ENCODE data around the gene PDZD4.

PDZD4 gene, protein sequence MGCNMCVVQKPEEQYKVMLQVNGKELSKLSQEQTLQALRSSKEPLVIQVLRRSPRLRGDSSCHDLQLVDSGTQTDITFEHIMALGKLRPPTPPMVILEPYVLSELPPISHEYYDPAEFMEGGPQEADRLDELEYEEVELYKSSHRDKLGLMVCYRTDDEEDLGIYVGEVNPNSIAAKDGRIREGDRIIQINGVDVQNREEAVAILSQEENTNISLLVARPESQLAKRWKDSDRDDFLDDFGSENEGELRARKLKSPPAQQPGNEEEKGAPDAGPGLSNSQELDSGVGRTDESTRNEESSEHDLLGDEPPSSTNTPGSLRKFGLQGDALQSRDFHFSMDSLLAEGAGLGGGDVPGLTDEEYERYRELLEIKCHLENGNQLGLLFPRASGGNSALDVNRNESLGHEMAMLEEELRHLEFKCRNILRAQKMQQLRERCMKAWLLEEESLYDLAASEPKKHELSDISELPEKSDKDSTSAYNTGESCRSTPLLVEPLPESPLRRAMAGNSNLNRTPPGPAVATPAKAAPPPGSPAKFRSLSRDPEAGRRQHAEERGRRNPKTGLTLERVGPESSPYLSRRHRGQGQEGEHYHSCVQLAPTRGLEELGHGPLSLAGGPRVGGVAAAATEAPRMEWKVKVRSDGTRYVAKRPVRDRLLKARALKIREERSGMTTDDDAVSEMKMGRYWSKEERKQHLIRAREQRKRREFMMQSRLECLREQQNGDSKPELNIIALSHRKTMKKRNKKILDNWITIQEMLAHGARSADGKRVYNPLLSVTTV

GRCh38 chrX:153829799-153830639 lies at the start of gene PDZD4:
Gene PDZD4, minus strand, starts transcription at chrX:153830544. Its CDS starts 246 bp downstream, at chrX:153830298.
- DNase-seq (ENCODE audit: low read depth in 2 of 2), result no peak

- no peak for DNase-seq (ENCODE audit: low read depth in 2 of 2)
Measured at GRCh38 chrX:153879741-153880439, 49.5 kb upstream of the PDZD4 start.

- no peak for DNase-seq (ENCODE audit: low read depth in 2 of 2)
Measured at GRCh38 chrX:153878969-153879653, 48.8 kb upstream of the PDZD4 start.

GRCh38 chrX:153878345-153878744 lies 48.0 kb upstream of the PDZD4 start:
- no peak for DNase-seq (ENCODE audit: low read depth in 2 of 2)

DNA sequence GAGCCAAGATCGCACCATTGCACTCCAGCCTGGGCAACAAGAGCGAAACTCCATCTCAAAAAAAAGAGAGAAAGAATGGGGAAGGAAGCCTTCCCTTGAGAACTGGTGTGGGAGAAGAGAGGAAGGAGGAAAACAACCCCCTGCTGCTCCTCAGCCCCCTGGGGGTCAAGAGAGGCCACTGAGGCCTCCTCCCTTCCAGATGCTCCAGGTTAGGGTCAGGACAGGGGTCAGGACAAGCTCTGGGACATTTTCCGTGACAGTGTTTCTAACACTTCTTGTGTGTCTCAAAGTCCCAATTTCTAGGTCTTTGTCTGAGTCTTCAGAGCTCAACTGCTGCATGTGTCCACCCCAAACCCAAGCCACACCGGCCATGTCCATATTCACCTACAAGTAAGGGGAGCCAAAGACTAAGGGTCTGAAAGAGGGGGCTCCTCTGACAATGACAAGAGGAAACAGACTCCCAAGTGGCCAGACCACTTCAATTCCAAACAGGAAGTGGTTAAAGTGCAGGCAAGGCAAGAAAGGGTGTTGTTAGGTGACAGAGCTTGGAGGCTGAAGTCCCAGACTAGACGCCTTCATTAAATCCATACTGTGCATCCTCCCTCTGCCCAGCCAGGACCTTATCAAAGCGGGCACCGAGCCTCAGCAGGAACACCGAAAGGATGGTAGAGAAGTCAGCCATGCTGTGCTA lies 47.4 kb upstream of the PDZD4 start:
- no peak for DNase-seq (ENCODE audit: low read depth in 2 of 2)

GRCh38 chrX:153876112-153876491 lies 45.8 kb upstream of the PDZD4 start:
- no peak for DNase-seq (ENCODE audit: low read depth in 2 of 2)

DNA sequence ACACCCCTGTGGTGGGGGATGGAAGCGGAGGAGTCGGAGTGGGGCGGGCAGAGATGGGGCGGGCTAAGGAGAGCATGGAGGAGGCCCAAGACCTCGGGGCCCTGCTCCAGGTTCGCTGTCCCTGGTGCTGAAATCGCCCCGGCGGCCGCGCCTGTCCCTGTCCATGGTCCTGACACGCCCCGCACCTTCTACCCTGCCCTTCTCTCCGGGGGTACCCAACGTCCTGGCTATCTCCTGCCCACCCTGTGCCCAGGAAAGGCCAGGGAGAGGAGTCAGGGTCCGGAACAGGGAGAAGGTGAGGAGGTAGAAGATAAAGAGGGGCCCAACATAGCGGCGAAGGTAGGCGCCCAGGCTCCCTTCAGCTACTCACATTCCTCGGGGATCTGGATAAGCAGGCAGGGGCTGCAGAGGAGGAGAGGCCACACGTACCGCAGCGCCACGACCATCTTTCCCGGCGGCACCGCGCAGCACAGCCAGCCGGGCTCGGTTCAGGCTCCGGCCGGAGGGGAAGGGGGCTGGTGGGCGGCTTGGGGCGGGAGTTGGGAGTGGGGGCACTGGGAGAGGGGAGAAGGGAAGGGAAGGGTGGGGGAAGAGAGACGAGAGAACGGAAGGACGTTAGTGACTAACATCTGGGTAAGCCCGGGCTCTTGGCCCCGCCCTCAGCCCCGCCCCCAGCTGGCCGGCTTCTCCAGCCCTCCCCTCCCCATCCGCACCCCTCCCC lies 45.2 kb upstream of the PDZD4 start:
- DNase-seq (ENCODE audit: low read depth in 2 of 2), result no peak

DNA sequence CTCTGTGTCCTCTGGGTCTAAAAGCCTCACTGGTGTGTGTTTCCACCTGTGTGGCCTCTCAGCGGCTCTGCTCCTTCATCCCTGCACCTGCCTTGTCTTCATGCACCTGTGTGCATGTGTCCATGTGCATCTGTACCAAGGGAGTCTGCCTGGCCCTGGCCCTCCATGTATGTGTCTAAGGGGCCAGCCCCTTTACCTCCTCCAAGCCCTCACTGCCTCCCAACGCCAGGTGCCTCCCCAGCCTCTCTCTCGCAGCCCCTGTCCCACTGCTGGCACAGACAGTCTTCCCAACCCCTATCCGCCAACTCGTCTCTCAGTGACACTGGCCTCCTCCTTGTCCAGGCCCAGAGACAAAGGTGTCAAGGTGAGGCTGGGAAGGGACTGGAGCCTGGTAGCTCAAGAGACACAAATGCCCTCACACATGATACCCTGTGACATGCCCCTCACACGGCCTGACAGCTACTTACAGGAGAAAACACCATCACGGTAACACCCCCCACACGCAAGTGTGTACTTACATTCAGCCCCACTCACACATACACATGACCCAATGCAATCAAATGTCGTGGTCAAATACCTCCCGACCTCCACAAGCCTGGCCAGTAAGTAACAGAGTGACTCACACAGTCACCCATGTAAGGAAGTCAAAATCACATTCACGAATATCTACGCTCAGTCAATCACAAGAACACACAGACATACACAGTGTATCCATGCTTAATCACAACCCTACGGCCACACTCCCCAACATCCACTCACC lies 44.2 kb upstream of the PDZD4 start:
- no peak for DNase-seq (ENCODE audit: low read depth in 2 of 2)

- no peak for DNase-seq (ENCODE audit: low read depth in 2 of 2)
Measured at GRCh38 chrX:153874085-153874365, 43.7 kb upstream of the PDZD4 start.

GRCh38 chrX:153873282-153874084 lies 43.1 kb upstream of the PDZD4 start:
- DNase-seq (ENCODE audit: low read depth in 2 of 2), result no peak

- no peak for DNase-seq (ENCODE audit: low read depth in 2 of 2)
Measured at GRCh38 chrX:153871946-153872878, 41.9 kb upstream of the PDZD4 start.

- no peak for DNase-seq (ENCODE audit: low read depth in 2 of 2)
Measured at GRCh38 chrX:153871451-153871850, 41.1 kb upstream of the PDZD4 start.

DNA sequence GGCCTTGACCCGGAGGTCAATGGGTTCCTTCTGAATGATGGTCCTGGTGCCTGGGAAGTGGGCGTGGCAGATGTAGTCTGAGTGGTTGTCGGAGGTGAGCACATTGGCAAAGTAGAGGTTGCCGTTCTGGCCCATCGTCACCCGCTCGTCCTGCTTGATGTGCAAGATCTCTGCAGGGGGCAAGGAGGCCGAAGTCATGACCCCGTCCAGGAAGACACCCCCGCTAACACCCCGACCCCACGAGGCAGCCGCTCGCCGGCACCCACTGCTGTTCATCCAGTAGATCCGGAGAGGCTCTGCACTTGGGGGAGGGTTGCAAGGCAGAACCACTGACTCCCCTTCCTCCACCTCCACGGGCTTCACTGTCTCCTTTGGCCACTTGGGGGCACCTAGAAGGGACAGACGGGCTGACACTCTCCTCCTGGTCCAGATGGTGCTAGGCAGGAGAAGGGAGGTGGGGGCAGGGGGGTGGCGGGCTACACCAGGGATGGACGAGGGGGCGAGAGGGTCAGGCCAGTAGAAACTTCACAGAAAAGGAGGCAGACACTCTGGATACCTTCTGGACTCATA lies 40.5 kb upstream of the PDZD4 start:
- no peak for DNase-seq (ENCODE audit: low read depth in 2 of 2)

- DNase-seq (ENCODE audit: low read depth in 2 of 2), result no peak
Measured at GRCh38 chrX:153870288-153870690, 39.9 kb upstream of the PDZD4 start.

- no peak for DNase-seq (ENCODE audit: low read depth in 2 of 2)
Measured at GRCh38 chrX:153869473-153870287, 39.3 kb upstream of the PDZD4 start.

Data from fibroblast of skin of left biceps (primary cell).